NT2/D1 (cell line): ENCODE data around the gene TMEM243.

Experiments
- SUZ12 ChIP-seq: IDR thresholded peaks from 2 replicates; pipeline ENCODE4 v1.6.1; 2011; ENCODE audit not compliant: insufficient read length, insufficient read depth; ENCODE audit errors: extremely low read depth
- ZNF274 ChIP-seq: IDR thresholded peaks from 2 replicates; pipeline ENCODE4 v1.6.1; 2011; ENCODE audit warnings: mild to moderate bottlenecking, low read depth, low read length

DNA sequence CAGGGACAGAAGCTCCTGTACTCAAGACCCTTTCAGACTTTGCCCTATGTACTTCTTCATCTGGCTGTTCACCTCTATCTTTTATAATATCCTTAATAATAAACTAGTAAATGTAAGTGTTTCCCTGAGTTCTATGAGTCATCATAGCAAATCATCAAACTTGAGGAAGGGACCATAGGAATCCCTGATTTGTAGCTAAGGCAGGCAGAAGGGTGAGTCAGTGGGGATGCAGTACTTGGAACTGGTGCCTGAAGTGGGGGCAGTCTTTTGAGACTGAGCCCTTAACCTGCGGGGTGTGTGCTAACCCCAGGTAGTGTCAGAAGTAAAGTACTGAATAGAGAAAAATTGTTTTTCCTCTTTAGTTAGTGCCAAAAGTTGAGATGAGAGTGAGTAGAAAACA lies 6.2 kb upstream of the TMEM243 start:
- TF ChIP-seq ZNF274 (no peak), SUZ12 (no peak)
